HG03571 (cell line): ENCODE data around the gene APOA4.
A peak's percentile ranks its signal among the peaks of the same experiment; 100 is the strongest.

Source experiments
- ATAC-seq: cut with Tn5 transposase; IDR thresholded peaks from one replicate; pipeline ENCODE4 v1.9.1; 2021; ENCODE audit not compliant: unreplicated experiment

Gene APOA4

GRCh38 chr11:116778556-116778955, 44.5 kb downstream of the APOA4 start:
- ATAC-seq = no peak

GRCh38 chr11:116777056-116777455, 46.0 kb downstream of the APOA4 start:
- no peak for ATAC-seq

GRCh38 chr11:116776522-116776984, 46.6 kb downstream of the APOA4 start:
- no peak for ATAC-seq

GRCh38 chr11:116775975-116776374, 47.1 kb downstream of the APOA4 start:
- ATAC-seq = no peak

- no peak for ATAC-seq
Measured at GRCh38 chr11:116774661-116775060, 48.4 kb downstream of the APOA4 start.

GRCh38 chr11:116773203-116774097, 49.7 kb downstream of the APOA4 start:
- peak; percentile 12 for ATAC-seq

GRCh38 chr11:116772443-116773202, 50.5 kb downstream of the APOA4 start, which contains the start of gene BUD13:
TSS of gene BUD13 (minus strand) at chr11:116772987. CDS start at chr11:116772964, 23 bp downstream.
- peak; percentile 82 for ATAC-seq

- no peak for ATAC-seq
Measured at GRCh38 chr11:116771935-116772334, 51.2 kb downstream of the APOA4 start.
